Thyroid gland (tissue), 4 donors: ENCODE data around the gene CTCF. TPM values are rescaled to one million over a fixed set of nuclear protein-coding genes. Genes with fewer than 3 reads are reported as not detected.

ENCODE experiments used
- DNase-seq, 2 donors: peaks; one replicate each; pipeline ENCODE4 v3.0.0-alpha.2; 2019
- H3K27ac ChIP-seq, 3 donors: fragments of 200-600 bp; sonication (generic); 1 replicate in 2 of 3; 2 replicates in 1 of 3; pipeline ENCODE4 v1.5.1; 2016 to 2019; ENCODE audit warnings: mild to moderate bottlenecking in 1 of 3, moderate library complexity in 1 of 3
- H3K27me3 ChIP-seq: fragments of 200-600 bp; sonication (generic); one replicate; pipeline ENCODE4 v1.5.1; 2019
- H3K36me3 ChIP-seq, 2 donors: fragments of 200-600 bp; sonication (generic); one replicate each; pipeline ENCODE4 v1.5.1; 2016 to 2019
- H3K4me1 ChIP-seq, 2 donors: fragments of 200-600 bp; sonication (generic); one replicate each; pipeline ENCODE4 v1.5.1; 2017 to 2019
- H3K4me3 ChIP-seq, 3 donors: fragments of 200-600 bp; sonication (generic); replicated peaks in 1 of 3; 1 replicate in 2 of 3; 2 replicates in 1 of 3; pipeline ENCODE4 v1.5.1; 2016; ENCODE audit warnings: mild to moderate bottlenecking in 1 of 3
- H3K9me3 ChIP-seq: fragments of 200-600 bp; sonication (generic); one replicate; pipeline ENCODE4 v1.5.1; 2017
- CTCF ChIP-seq, 6 experiments: fragments of 200-600 bp in 3 of 6; fragments of 450-650 bp in 3 of 6; sonication (generic) in 3 of 6; IDR thresholded peaks; one replicate each; pipeline ENCODE4 v1.5.1; 2016 to 2019; ENCODE audit warnings: antibody characterized with exemption in 6 of 6, mild to moderate bottlenecking in 2 of 6, inconsistent platforms in 1 of 6, moderate library complexity in 1 of 6
- POLR2A ChIP-seq, 2 donors: fragments of 450-650 bp; IDR thresholded peaks; one replicate each; pipeline ENCODE4 v1.6.1; 2017; ENCODE audit warnings: antibody characterized with exemption in 2 of 2, mild to moderate bottlenecking in 2 of 2, moderate library complexity in 1 of 2
- WGBS, 2 donors: methylation state at CpG; one replicate each; pipeline ENCODE4 v1.1.5; 2017; 5-methylcytosine and 5-hydroxymethylcytosine counted together
- intact Hi-C: fragments of 100-400 bp; cut with DNase I; formaldehyde crosslinking; loops from one replicate; pipeline ENCODE4 v1.15.1; 2023
- total RNA-seq, 4 donors: library from RNA; depleted of rRNA; stranded (reverse); fragments of >200 nt; gene quantifications; one replicate each; pipeline ENCODE4 v1.2.3, GENCODE V29; 2016

Gene CTCF
- total RNA-seq, 4 donors from 2014 or later, result 37.2 to 52.1 (median 47.2) TPM

GRCh38 chr16:67542464-67542863, 19.9 kb upstream of the CTCF start:
- H3K4me1 ChIP-seq, result peaks cover 20 to 44% of the 10 kb centered on the region in 2 donors

GRCh38 chr16:67543036-67543435, 19.3 kb upstream of the CTCF start:
- H3K36me3 ChIP-seq, result peaks cover 43% of the 10 kb centered on the region in 2 donors
- intact Hi-C loops, result loop anchor here (5.0 kb wide), 1 partner anchor 404 kb away; no protein-coding TSS in a partner anchor
- 98 to 100% methylated on average over 3 to 4 of the region's 8 CpGs for WGBS, 2 donors

More at GRCh38 chr16:67542464-67542863, 19.9 kb upstream of the CTCF start:
- TF ChIP-seq CTCF (IDR thresholded peaks at IDR 0.05), result no peak
- TF ChIP-seq POLR2A (IDR thresholded peaks at IDR 0.05), result no peak
- H3K27ac ChIP-seq, result no peak overlapping the region
- no peaks in the 10 kb centered on the region for H3K27me3 ChIP-seq
- H3K36me3 ChIP-seq, result peaks cover 43% of the 10 kb centered on the region in 2 donors
- no peaks in the 10 kb centered on the region for H3K9me3 ChIP-seq
- intact Hi-C loops, result loop anchor here (5.0 kb wide), 1 partner anchor 405 kb away; no protein-coding TSS in a partner anchor
- DNase-seq, result peak; percentile 31 to 35
- no peak overlapping the region for H3K4me3 ChIP-seq

GRCh38 chr16:67543582-67543981, 18.7 kb upstream of the CTCF start:
- no peaks in the 10 kb centered on the region for H3K27me3 ChIP-seq
- WGBS, 2 donors, result 89 to 92% methylated on average over 6 of the region's 6 CpGs
- peaks cover 43% of the 10 kb centered on the region in 2 donors for H3K36me3 ChIP-seq
- H3K9me3 ChIP-seq, result no peaks in the 10 kb centered on the region
- intact Hi-C loops, result loop anchor here (5.0 kb wide), 1 partner anchor 404 kb away; no protein-coding TSS in a partner anchor
- H3K4me1 ChIP-seq, result peaks cover 18 to 52% of the 10 kb centered on the region in 2 donors
- DNase-seq, result no peak
- TF ChIP-seq CTCF (IDR thresholded peaks at IDR 0.05) (no peak), POLR2A (IDR thresholded peaks at IDR 0.05) (no peak)
- no peak overlapping the region for H3K27ac ChIP-seq
- no peak overlapping the region for H3K4me3 ChIP-seq

More at GRCh38 chr16:67543036-67543435, 19.3 kb upstream of the CTCF start:
- no peak overlapping the region for H3K27ac ChIP-seq
- TF ChIP-seq POLR2A (IDR thresholded peaks at IDR 0.05) (no peak), CTCF (IDR thresholded peaks at IDR 0.05) (no peak)
- H3K4me3 ChIP-seq, result no peak overlapping the region
- no peaks in the 10 kb centered on the region for H3K9me3 ChIP-seq
- peaks cover 23 to 50% of the 10 kb centered on the region in 2 donors for H3K4me1 ChIP-seq
- H3K27me3 ChIP-seq, result no peaks in the 10 kb centered on the region
- DNase-seq, result no peak

- intact Hi-C loops, result loop anchor here (5.0 kb wide), 1 partner anchor 403 kb away; no protein-coding TSS in a partner anchor
- 81 to 98% methylated on average over 5 to 9 of the region's 13 CpGs for WGBS, 2 donors
- DNase-seq, result no peak
- no peak for TF ChIP-seq CTCF (IDR thresholded peaks at IDR 0.05)
- TF ChIP-seq POLR2A (IDR thresholded peaks at IDR 0.05), result no peak
- Histone ChIP-seq H3K4me3 (no peak overlapping the region), H3K27me3 (no peaks in the 10 kb centered on the region), H3K27ac (no peak overlapping the region), H3K36me3 (peaks cover 43% of the 10 kb centered on the region in 2 donors), H3K9me3 (no peaks in the 10 kb centered on the region), H3K4me1 (peaks cover 13 to 50% of the 10 kb centered on the region in 2 donors)
These were observed 17.9 kb upstream of the CTCF start for GRCh38 chr16:67544329-67544841.
